Epithelial cell of proximal tubule (primary cell): ENCODE data around the gene DCD. TPM values are rescaled to one million over a fixed set of nuclear protein-coding genes. Genes with fewer than 3 reads are reported as not detected.
A peak's percentile ranks its signal among the peaks of the same experiment; 100 is the strongest.

Experiments used
- DNase-seq: peaks from one replicate; pipeline ENCODE4 v3.0.0-alpha.2; 2011; ENCODE audit warnings: low read depth
- H3K4me3 ChIP-seq: 2 replicates; pipeline ENCODE4 v1.5.1; 2011; ENCODE audit warnings: low read depth, mild to moderate bottlenecking, low read length
- total RNA-seq: library from RNA; depleted of rRNA; stranded (reverse); fragments of >200 nt; gene quantifications from 2 replicates; pipeline ENCODE4 v1.2.3, GENCODE V29; 2015
- TF ChIP-seq, protein P1 (sequence below): conservative IDR thresholded peaks from 2 replicates; pipeline ENCODE4 v1.5.1; 2012; ENCODE audit warnings: low read depth, mild to moderate bottlenecking, low read length

DCD gene
- total RNA-seq, 1 donor from 2014 or later: not detected

DNA sequence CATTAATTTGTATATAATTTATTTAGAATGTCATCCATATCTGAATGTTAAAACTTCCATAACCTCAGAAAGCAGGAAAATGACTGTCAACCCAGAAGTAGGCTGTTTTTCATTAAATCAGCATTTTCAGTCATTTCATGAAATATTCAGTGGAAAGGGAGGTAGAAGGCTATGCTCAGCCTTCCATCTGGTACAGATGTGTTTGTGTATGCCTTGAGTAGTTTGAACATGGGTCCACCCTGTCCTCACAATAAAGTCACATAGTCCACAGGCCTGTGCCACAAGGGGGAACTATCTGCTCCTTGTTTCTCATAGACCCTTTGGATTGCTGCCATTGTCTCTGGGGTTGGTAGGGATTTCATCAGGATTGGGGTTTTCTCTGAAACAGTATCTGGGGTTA lies 22.6 kb downstream of the DCD start:
- TF ChIP-seq, protein P1, sequence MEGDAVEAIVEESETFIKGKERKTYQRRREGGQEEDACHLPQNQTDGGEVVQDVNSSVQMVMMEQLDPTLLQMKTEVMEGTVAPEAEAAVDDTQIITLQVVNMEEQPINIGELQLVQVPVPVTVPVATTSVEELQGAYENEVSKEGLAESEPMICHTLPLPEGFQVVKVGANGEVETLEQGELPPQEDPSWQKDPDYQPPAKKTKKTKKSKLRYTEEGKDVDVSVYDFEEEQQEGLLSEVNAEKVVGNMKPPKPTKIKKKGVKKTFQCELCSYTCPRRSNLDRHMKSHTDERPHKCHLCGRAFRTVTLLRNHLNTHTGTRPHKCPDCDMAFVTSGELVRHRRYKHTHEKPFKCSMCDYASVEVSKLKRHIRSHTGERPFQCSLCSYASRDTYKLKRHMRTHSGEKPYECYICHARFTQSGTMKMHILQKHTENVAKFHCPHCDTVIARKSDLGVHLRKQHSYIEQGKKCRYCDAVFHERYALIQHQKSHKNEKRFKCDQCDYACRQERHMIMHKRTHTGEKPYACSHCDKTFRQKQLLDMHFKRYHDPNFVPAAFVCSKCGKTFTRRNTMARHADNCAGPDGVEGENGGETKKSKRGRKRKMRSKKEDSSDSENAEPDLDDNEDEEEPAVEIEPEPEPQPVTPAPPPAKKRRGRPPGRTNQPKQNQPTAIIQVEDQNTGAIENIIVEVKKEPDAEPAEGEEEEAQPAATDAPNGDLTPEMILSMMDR: no peak
- H3K4me3 ChIP-seq: no peak overlapping the region
- no peak for DNase-seq

DNA sequence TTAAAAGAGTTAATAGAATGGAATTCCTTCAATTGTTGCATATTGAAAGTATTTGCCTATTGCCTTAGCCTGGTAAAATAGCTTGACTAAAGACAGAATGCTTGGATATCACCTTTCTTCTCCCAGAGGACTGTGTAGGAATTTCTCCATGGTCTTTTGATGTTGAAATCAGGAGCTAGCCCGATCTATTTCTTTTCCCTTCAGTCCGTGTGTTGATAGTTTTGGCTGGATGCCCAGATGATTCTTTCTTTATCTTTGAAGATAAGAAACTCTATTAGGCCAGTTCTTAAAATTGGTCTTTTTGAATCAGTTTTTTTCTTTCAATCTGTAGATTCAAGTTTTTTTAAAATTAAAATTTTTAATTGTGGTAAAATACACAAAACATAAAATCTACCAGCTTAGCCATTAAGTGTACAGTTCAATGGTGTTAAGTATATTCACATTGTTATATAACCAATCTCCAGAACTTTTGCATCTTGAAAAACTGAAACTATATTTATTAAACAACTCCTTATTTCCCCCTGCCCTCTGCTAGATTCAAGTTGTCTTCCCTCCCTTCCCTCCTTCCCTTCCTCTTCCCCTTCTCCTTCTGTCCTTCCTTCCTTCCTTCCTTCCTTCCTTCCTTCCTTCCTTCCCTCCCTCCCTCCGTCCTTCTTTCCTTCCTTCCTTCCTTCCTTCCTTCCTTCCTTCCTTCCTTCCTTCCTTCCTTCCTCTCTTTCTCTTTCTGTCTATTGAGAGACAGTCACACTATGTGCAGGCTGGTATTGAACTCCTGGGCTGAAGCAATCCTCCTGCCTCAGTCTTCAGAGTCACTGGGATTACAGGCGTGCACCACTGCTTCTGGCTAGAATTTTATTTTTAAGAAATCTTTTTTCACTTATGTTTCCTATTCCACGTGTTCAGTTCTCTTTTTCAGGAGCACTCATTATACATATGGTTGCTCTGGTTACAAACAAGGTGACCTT lies 23.6 kb downstream of the DCD start:
- H3K4me3 ChIP-seq: no peak overlapping the region
- TF ChIP-seq, protein P1: no peak
- DNase-seq: no peak

DNA sequence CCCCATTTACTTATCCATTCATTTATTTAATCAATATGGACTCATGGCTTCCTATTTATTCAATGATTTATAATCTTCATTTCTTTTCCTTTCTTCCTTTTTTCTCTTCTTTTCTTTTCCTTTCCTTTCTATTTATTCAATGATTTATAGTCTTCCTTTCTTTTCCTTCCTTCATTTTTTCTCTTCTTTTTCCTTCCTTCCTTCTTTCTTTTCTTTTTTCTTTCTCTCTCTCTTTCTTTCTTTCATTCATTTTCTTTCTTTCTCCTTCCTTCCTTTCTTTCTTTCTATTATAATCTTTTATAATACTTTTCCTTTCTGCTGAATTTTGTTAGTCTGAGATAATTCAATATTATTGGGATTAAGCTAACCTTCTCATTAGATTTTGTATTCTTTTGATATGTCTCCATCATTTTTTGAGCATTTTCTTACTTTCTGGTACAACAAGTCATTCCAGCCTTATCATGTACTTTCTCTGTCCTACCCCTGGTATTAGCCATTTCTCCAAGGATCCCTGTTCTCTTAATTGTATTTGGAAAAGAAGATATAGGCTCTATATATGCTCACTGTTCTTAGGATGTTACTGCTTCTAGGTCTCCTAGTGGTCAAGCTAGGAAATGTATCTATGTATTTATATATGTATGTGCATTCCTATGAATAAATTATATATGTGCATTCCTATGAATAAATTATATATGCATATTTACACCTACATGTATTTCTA lies 25.5 kb downstream of the DCD start:
- DNase-seq: no peak
- TF ChIP-seq, protein P1: peak; percentile 27
- no peak overlapping the region for H3K4me3 ChIP-seq

DNA sequence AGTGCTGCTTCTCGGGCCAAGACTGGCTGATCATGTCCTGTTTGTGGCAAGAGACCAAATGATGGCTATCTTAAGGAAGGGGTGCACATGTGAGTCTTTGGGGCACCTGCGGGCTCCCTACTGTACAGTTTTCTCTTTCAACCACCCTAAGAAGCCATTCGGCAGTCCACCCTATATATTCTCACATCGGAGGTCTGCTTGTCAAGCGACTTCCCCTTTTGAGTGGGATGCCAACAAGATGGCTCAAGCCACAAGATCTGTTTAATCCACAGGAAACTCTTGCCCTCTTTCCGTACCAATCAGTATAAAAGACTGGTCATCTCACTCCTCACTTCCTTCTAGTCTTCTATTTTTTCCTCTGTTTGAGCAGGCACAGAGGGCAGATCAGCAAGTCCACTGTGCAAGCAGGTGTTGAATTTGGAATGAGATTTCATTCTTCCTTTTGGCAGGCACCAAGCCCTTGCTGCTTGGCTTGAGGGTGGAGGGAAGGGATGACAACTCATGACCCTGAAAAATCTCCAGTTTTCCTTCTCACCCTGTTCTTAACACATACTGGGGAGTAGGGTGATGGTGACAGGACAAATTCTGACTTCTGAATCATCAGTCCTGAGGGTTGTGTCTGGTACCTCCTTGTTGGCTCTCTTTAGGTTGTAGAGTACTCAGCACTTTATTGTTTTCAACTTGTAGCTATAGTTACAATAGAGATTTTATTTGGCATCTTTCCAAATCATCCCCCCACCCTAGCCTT lies 31.1 kb downstream of the DCD start:
- TF ChIP-seq, protein P1: no peak
- DNase-seq: no peak
- no peak overlapping the region for H3K4me3 ChIP-seq

DNA sequence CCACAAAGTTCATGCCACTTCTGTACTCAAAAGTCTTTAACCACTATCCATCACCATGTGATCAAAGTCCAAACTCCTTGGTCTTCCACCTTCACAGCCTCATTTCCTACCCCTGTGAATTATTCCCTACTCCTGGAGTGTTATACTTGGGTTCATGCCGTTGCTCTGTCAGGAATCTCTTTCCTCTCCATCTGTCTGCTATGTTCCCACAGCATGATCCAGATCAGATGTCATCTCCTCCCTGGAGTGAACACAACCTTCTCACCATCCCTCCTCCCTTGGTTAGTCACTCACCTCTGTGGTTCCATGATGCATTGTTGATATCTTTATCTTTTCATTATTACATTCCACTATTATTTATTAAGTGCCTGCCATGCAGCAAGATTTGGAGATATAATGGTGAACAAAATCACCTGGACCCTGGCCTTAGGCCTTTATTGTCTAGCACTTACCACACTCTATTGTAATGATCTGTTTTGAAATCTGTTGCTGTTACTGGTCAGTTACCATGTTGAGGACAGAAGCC lies 35.9 kb downstream of the DCD start:
- no peak overlapping the region for H3K4me3 ChIP-seq
- DNase-seq: no peak
- TF ChIP-seq, protein P1: no peak

DNA sequence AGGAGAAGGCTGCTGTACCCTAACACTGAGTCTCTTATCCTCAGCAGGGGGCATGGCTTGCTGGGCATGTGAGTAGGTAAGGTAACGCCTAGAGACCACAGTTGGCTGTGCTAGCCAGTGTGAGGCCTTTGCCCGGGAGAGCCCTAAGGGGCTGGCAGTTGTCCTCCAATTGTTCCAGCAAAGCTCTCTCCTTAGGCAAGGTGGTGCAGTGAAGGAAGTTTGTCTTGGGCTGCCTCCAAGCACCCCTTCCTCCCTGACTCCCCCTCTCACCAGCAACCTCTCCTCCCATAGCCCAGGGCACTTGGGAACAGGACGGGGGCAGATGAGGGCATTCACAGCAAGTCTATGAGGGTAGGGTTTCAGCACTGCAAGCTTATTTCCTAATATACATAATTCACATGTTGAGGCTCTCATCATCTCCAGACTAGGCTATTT lies 36.4 kb downstream of the DCD start:
- TF ChIP-seq, protein P1: no peak
- DNase-seq: no peak

More for the DNA sequence above, 36.4 kb downstream of the DCD start:
- no peak overlapping the region for H3K4me3 ChIP-seq
